Neural cell (in vitro differentiated cells): ENCODE data around the gene NOC4L.

Experiments
- CTCF ChIP-seq: fragments of 450-650 bp; IDR thresholded peaks from 2 replicates; pipeline ENCODE4 v1.5.1; 2014; ENCODE audit warnings: antibody characterized with exemption, mild to moderate bottlenecking, moderate library complexity; ENCODE audit not compliant: poor library complexity, severe bottlenecking
- EP300 ChIP-seq: fragments of 450-650 bp; conservative IDR thresholded peaks from 2 replicates; pipeline ENCODE4 v1.6.1; 2014; ENCODE audit warnings: antibody characterized with exemption, mild to moderate bottlenecking, moderate library complexity; ENCODE audit not compliant: poor library complexity, severe bottlenecking
- EZH2 ChIP-seq: fragments of 200-600, 300-800 bp; shearing (Covaris generic), sonication (generic); IDR thresholded peaks from 2 replicates; pipeline ENCODE4 v1.6.1; 2014; ENCODE audit warnings: antibody characterized with exemption, low read length, borderline replicate concordance, mild to moderate bottlenecking; ENCODE audit not compliant: insufficient read depth, poor library complexity, severe bottlenecking
- POLR2AphosphoS5 ChIP-seq: IDR thresholded peaks from 2 replicates; pipeline ENCODE4 v1.6.1; 2012
- SMC3 ChIP-seq: fragments of 450-650 bp; conservative IDR thresholded peaks from 2 replicates; pipeline ENCODE4 v1.6.1; 2014; ENCODE audit warnings: antibody characterized with exemption, mild to moderate bottlenecking, moderate library complexity; ENCODE audit not compliant: poor library complexity
- TAF1 ChIP-seq: IDR thresholded peaks from 2 replicates; pipeline ENCODE4 v1.6.1; 2012; ENCODE audit warnings: low read depth

- no peak for TF ChIP-seq EP300
- no peak for TF ChIP-seq CTCF
- TF ChIP-seq POLR2AphosphoS5: no peak
- no peak for TF ChIP-seq TAF1
- TF ChIP-seq SMC3: no peak
- no peak for TF ChIP-seq EZH2
Measured at GRCh38 chr12:132171293-132171967, 27.2 kb downstream of the NOC4L start.
